GM23248 (cell line): ENCODE measurements around the gene DEDD2.

ENCODE experiments used
- EZH2 ChIP-seq: fragments of 200-600 bp; sonication (generic); IDR thresholded peaks from 2 replicates; pipeline ENCODE4 v1.6.1; 2018; ENCODE audit warnings: antibody characterized with exemption, mild to moderate bottlenecking; ENCODE audit not compliant: insufficient read depth, poor library complexity, severe bottlenecking
- EZH2phosphoT487 ChIP-seq: fragments of 200-600 bp; sonication (generic); IDR thresholded peaks from 2 replicates; pipeline ENCODE4 v1.6.1; 2018; ENCODE audit warnings: antibody characterized with exemption, moderate library complexity, mild to moderate bottlenecking, low read depth; ENCODE audit not compliant: insufficient read depth

DNA sequence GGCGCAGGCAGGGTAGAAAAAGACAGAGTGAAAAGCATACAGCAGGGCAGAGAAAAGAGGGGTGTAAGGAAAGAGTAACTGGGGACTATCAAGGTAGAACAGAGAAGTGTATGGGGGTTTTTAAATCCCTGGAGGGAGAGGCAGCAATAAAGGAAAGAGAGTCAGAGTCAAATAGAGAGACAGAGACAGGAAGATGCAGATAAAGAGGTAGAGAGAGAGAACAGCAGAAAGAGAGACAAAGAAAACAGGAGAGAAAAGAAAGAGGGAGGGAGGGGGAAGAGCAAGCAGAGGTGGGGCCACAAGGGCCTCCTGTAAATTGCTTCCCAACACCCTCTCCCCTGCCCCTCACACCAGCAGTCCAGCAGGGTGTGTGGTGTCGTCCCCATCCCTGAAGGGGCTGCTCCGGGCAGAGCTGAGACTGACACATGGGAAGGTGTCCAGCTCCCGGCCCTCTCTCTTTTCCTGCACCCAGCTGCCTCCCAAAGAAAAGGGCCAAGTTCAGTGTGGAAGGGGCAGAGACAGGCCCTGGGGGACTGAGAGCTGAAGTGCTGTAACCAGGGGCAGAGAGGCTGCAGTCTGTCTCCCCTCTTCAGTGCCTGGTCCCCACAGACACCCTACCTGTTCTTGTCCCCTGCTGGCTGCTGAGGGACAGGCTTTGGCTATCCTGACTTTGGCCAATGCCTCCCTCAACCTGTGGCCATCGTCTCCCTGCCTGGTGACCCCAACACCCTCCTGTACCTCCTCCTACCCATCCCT, 67.9 kb downstream of the DEDD2 start:
- no peak for TF ChIP-seq EZH2
- TF ChIP-seq EZH2phosphoT487: no peak
